NCI-H1417 (cell line): ENCODE results near the gene TRPV3.
"Not testable (repeated sequence)": the region's sequence is repeated elsewhere in the genome, so short reads cannot be mapped to it uniquely, and the experiment has no call there.

Experiments used
- DNase-seq, 3 experiments: peaks; one replicate each; lab custom pipeline; 2025; lab: John Stamatoyannopoulos, UW

Gene TRPV3

DNA sequence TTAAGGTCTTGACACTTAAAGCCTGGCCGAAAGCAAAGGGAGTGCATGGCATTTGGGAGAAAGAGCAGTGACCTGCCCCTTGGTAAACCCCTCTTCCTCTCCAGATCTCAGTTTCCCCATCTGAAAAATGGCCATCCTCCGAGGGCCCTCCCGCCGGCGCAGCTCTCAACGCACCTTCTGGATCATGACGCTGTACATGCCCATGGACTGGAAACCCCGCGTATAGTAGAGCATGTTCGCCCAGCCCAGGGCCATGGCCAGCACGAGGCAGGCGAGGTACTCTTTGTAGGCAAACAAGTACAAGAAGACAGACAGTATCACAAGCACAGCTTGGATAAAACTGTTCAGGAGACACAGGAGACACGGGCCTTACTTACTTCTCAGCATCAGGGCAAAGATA is 33.6 kb downstream of the TRPV3 start:
- DNase-seq = no peak

DNA sequence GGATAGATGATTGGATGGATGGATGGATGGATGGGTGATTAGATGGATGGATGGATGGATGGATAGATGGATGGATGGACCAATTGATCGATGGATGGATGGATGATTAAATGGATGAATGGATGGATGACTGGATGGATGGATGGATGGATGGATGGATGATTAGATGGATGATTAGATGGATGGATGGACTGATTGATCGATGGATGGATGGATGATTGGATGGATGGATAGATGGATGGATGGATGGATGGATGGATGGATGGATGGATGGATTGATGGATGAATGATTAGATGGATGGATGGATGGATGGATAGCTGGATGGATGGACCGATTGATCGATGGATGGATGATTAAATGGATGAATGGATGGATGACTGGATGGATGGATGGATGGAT is 38.1 kb downstream of the TRPV3 start:
- DNase-seq = not testable (repeated sequence)

GRCh38 chr17:3514873-3515272 is 42.7 kb downstream of the TRPV3 start:
- DNase-seq = no peak

- not testable (repeated sequence) for DNase-seq
These were observed 43.4 kb downstream of the TRPV3 start for GRCh38 chr17:3514167-3514566.

DNA sequence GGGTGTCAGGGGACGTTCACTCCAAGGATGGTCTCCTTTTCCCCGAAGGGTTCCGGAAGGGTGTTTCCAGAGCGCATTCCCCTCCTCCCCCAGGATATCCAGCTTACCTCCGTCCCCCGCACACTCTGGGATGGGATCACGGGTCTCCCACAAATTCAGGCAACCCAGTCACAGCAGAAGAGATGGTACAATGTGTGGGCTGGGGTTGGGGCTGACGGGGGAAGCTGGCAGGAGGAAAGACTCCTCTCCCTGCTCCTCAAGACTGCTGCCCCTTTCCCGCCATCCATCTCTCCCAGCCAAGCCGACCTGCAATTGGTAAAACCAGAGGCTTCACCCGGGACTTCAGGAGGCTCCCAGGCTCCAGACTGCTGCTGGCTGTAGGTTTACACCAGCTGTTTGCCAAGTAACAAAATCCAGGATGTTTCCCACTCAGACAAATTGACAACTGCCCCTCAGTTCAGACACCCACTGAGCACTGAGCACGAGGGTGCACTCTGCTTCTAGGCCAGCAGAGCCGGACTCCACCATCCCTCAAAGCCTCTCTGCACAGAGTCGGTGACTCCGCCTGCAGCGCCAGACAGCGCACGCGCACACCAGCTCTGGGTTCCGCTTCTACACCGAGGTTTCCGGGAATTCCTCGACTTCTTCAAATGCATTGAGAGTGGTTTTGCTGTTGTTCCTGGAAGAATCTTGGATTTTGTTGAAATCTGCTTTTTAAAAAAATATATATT is 44.1 kb downstream of the TRPV3 start:
- no peak for DNase-seq

GRCh38 chr17:3512505-3513171 is 45.0 kb downstream of the TRPV3 start:
- no peak for DNase-seq

DNA sequence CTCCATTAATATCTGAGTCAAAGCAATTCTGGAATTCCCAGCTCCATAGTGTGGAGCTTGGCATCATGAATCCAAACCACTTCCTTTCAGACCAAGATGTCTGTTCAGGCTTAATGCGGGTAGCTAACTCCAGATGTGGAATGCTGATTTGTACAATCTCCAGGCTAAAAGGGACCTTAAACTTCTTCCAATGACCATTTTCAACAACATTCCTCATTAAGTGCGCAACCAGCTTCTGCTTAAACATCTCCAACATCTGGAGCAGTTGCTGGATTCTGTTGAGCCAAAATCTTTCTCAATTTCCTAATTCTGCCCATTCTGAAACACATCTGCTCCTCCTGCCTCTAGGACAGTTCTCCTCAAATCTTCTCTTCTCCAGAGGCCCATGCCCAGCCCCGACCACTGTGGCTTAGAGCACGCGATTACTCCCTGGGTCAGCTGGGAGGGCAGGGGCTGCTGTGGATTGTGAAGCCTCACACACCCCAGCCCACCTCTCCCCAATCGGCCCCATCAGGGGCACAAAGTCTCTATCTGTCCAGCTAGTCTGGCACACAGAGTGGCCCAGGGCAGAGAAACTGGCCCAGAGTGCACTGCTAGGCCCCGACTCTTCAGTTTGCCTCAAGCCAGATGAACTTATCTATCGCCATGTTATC is 45.6 kb downstream of the TRPV3 start:
- no peak for DNase-seq

- DNase-seq = no peak
These were observed 47.5 kb downstream of the TRPV3 start for GRCh38 chr17:3510090-3510489.

GRCh38 chr17:3507869-3508268 is 49.7 kb downstream of the TRPV3 start:
- no peak for DNase-seq

DNA sequence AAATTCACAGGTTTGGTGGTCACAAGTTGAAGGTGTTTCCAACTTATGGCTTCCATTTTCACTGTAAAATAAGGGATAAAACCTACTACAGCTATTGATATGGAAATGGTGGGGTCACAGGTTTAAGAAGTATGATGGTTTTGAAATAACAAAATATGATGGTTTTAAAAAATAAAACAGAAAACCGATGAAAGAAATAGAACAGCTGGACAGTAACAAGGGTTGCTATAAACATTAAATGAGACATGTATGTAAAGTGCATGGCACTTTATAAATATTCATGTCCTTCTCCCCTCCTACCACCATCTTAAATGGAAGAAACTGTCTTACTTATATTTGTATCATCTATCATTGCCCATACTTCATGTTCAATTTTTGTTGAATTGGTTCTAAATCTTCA is 50.5 kb downstream of the TRPV3 start:
- DNase-seq = no peak

DNA sequence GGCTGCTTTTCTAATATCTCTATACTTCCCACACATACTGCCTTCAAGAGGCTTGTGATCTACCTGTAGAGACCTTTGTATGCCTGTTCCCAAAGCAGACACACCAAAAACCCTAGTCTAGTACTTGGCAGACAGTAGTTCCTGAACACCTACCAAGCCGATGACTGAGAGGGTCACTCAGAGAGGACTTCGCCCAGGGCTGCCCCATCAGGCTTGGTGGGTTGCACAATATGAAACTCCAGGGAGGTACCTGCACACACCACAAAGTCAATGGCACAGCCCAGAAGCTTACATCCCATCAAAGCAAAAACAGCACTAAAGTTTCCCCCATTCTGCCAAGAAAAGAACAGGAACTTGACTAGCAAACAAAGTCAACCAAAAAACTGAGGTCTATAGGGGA is 51.6 kb downstream of the TRPV3 start:
- DNase-seq = no peak

DNA sequence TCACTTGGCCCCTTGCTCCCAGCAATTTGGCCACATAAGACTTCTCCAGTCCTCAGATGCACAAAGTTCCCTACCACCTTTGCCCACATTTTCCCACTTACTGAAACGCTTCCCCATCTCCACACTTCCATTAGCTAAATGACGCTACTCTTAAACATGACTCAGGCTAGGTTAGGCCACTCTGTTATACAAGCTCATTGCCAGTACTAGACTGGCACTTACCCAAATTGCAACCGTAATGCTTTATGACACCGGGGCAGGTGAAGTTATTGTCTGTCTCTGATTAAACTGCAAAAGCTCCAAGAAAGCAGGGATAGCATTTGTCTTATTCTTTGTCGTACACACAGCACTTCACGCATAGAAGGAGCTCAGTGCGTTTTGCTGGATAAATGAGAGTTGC is 52.6 kb downstream of the TRPV3 start:
- DNase-seq = no peak

DNA sequence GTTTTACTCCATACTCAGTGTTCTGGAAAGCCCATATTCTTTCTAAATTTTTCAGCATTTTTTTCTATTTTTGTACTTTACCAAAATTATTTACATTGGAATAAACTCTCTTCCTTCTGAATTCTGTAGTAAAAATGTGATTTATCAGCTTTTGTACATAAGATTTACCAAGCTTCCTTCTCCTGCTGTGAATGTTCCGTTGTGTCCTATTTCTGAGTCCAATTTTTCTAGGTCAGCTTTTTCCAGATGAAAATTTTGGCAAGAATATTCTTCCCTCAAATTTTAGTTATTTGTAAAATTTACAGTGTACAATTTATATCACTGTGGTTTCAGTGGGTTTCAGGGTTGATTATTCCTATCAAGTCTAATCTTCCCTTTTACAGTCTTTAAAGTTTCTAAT is 54.3 kb downstream of the TRPV3 start:
- DNase-seq = no peak

- no peak for DNase-seq
These were observed 55.1 kb downstream of the TRPV3 start for GRCh38 chr17:3502466-3502865.

- no peak for DNase-seq
These were observed 56.3 kb downstream of the TRPV3 start for GRCh38 chr17:3501344-3501743.

DNA sequence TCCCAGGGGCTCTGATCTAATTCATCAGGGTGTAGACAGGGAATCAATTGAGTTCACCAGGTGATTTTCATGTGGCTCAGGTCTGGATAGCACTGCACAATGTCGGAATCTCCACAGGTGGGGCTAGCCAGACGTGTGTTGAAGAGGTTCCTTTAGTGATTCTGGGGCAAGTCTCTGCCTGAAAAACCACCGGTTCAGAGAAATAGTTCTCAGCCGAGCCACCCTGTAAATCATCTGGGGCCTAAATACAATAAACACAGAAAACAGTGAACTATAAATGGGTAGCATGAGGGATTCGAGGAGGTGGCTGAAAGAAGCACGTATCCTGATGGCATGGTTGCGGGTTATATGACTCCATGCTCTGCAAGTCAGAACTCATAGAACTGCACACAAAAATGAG is 60.5 kb downstream of the TRPV3 start:
- DNase-seq = no peak

DNA sequence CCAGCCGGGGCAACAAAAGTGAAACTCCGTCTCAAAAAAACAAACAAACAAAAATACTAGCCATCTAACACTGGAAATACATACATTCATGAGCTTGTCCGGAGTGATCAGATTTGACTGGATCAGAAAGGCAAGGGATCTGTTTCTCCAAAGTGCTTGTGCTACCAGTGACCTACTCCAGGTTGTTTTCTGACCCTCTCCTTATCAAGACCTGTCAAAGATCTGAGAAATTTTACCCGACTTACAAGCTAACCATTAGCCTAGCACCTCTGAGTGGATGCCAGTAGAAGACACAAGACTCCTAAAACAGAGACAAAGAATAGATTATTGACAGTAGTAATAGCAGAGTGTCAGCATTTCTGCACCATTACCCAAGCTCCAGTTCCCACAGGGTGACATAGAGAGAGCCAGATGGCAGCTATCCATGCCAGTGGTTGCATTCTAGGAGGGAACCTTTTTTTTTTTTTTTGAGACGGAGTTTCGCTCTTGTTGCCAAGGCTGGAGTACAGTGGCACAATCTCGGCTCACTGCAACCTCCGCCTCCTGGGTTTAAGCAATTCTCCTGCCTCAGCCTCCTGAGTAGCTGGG is 72.0 kb downstream of the TRPV3 start:
- no peak for DNase-seq

DNA sequence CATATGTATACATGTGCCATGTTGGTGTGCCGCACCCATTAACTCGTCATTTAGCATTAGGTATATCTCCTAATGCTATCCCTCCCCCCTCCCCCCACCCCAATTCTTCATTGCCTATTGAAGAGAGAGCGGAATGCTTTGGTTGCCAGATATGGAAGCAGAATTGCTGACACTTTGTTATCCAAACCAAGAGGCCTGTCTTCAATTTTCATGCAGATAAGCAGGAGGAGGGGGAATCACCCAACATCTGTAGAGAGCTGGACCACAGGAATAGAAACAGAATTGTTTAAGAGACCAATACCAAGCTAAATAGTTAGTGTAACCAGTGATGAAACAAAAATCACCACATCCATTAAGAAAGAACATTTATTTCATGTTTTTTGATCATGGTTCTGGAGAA is 74.8 kb downstream of the TRPV3 start:
- no peak for DNase-seq

- DNase-seq = no peak
These were observed 77.6 kb downstream of the TRPV3 start for GRCh38 chr17:3479988-3480387.

- no peak for DNase-seq
These were observed 81.6 kb downstream of the TRPV3 start, which contains the start of gene ASPA for GRCh38 chr17:3475812-3476610. Gene ASPA (plus strand): TSS chr17:3475997. CDS start chr17:3476160, 163 bp downstream.

DNA sequence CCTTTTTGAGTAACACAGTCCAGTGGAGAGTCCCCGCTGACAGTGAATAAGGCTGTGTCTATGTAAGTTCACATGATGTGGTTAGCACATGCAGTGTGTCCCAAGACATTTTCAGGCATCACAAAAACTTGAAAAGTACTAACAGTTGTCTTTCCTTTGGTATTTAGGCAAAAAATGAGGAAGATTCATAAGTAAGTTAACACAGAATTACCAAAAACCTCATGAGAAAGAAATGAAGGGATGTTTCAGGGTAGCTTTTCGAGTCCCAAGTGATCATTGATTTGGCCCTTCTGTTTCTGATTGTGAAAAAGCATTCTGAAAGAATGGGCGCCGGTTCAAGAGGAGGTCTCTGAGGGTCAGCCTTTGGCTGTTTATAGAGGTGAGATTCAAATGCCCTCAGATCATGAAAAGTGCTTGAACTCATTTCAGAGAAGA is 82.3 kb downstream of the TRPV3 start:
- no peak for DNase-seq

DNA sequence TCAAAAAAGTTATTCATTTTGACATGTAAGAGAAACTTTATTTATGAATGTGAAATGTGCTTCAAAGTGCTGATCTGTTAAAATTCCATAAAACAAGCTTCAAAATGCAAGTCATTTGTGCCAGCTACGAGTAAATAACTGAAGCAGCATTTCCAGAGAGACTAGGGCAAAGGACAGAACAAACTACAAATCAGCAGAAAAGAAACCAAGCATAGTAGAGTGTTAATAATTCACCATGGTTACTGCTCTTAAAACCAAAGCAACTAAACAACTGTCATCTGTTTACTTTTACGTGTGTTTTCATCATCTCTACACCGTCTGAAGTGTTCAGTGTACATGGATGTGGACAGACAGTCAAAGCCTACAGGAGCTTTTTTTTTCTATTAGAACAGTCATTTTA is 83.4 kb downstream of the TRPV3 start:
- no peak for DNase-seq
